H9 (cell line): ENCODE results near the gene CALN1. TPM values are rescaled to one million over a fixed set of nuclear protein-coding genes. Genes with fewer than 3 reads are reported as not detected.

Experiments used
- DNase-seq: peaks from one replicate; pipeline ENCODE4 v3.0.0-alpha.2; 2017
- H2AFZ ChIP-seq: one replicate; pipeline ENCODE4 v1.6.1; 2013; ENCODE audit warnings: mild to moderate bottlenecking, low read length, control low read depth, moderate library complexity
- H2AK5ac ChIP-seq: 2 replicates; pipeline ENCODE4 v1.6.1; 2013; ENCODE audit warnings: low read length, control low read depth, mixed read lengths; ENCODE audit not compliant: insufficient read length
- H2BK120ac ChIP-seq: one replicate; pipeline ENCODE4 v1.6.1; 2013; ENCODE audit warnings: low read depth, mild to moderate bottlenecking, low read length, control low read depth, inconsistent platforms; ENCODE audit not compliant: poor library complexity, severe bottlenecking
- H2BK12ac ChIP-seq: 2 replicates; pipeline ENCODE4 v1.6.1; 2013; ENCODE audit warnings: low read length, control low read depth, mixed read lengths, low read depth; ENCODE audit not compliant: insufficient read length
- H2BK15ac ChIP-seq: 2 replicates; pipeline ENCODE4 v1.6.1; 2013; ENCODE audit warnings: low read depth, low read length, control low read depth
- H2BK20ac ChIP-seq: one replicate; pipeline ENCODE4 v1.6.1; 2013; ENCODE audit warnings: low read depth, mild to moderate bottlenecking, low read length, control low read depth, inconsistent platforms; ENCODE audit not compliant: poor library complexity, severe bottlenecking
- H2BK5ac ChIP-seq: 2 replicates; pipeline ENCODE4 v1.6.1; 2013; ENCODE audit warnings: low read length, control low read depth, mixed read lengths; ENCODE audit not compliant: insufficient read length
- H3K14ac ChIP-seq: 2 replicates; pipeline ENCODE4 v1.6.1; 2013; ENCODE audit warnings: low read length, control low read depth; ENCODE audit not compliant: insufficient read depth
- H3K18ac ChIP-seq: 2 replicates; pipeline ENCODE4 v1.6.1; 2013; ENCODE audit warnings: low read depth, mild to moderate bottlenecking, mixed read lengths, low read length, control low read depth; ENCODE audit not compliant: insufficient read length
- H3K23ac ChIP-seq: 2 replicates; pipeline ENCODE4 v1.6.1; 2013; ENCODE audit warnings: low read length, control low read depth, mixed read lengths, low read depth; ENCODE audit not compliant: insufficient read length
- H3K23me2 ChIP-seq: 2 replicates; pipeline ENCODE4 v1.6.1; 2013; ENCODE audit warnings: low read depth, mild to moderate bottlenecking, mixed read lengths, low read length, control low read depth; ENCODE audit not compliant: insufficient read length, poor library complexity, severe bottlenecking
- H3K27ac ChIP-seq: 2 replicates; pipeline ENCODE4 v1.5.1; 2013; ENCODE audit warnings: low read length, control low read depth, mixed read lengths, low read depth; ENCODE audit not compliant: insufficient read length
- H3K27me3 ChIP-seq: 2 replicates; pipeline ENCODE4 v1.6.1; 2013; ENCODE audit warnings: low read length, control low read depth, inconsistent platforms; ENCODE audit not compliant: insufficient read depth
- H3K4ac ChIP-seq: 2 replicates; pipeline ENCODE4 v1.6.1; 2013; ENCODE audit warnings: low read depth, mild to moderate bottlenecking, control low read depth, inconsistent platforms, low read length, moderate library complexity
- H3K4me1 ChIP-seq: 2 replicates; pipeline ENCODE4 v1.6.1; 2013; ENCODE audit warnings: low read length, control low read depth, inconsistent platforms; ENCODE audit not compliant: insufficient read depth
- H3K4me2 ChIP-seq: 2 replicates; pipeline ENCODE4 v1.6.1; 2013; ENCODE audit warnings: low read length, control low read depth, mixed read lengths; ENCODE audit not compliant: insufficient read length, insufficient read depth
- H3K56ac ChIP-seq: 2 replicates; pipeline ENCODE4 v1.6.1; 2013; ENCODE audit warnings: low read depth, mild to moderate bottlenecking, mixed read lengths, low read length, control low read depth; ENCODE audit not compliant: insufficient read length
- H3K79me1 ChIP-seq: 2 replicates; pipeline ENCODE4 v1.6.1; 2013; ENCODE audit warnings: low read depth, mild to moderate bottlenecking, moderate library complexity, low read length, control low read depth, inconsistent platforms; ENCODE audit not compliant: insufficient read depth, poor library complexity, severe bottlenecking
- H3K79me2 ChIP-seq: 2 replicates; pipeline ENCODE4 v1.6.1; 2013; ENCODE audit warnings: low read length, control low read depth, inconsistent platforms; ENCODE audit not compliant: insufficient read depth
- H3K9ac ChIP-seq: 2 replicates; pipeline ENCODE4 v1.6.1; 2013; ENCODE audit warnings: low read length, control low read depth, mixed read lengths; ENCODE audit not compliant: insufficient read length; ENCODE audit errors: extremely low read depth
- H3K9me3 ChIP-seq: one replicate; pipeline ENCODE4 v1.6.1; 2013; ENCODE audit warnings: low read depth, low read length, inconsistent platforms; ENCODE audit not compliant: control insufficient read depth
- H3T11ph ChIP-seq: one replicate; pipeline ENCODE4 v1.6.1; 2013; ENCODE audit warnings: mild to moderate bottlenecking, low read length, control low read depth, inconsistent platforms
- H4K20me1 ChIP-seq: one replicate; pipeline ENCODE4 v1.6.1; 2013; ENCODE audit not compliant: control insufficient read depth, insufficient read length, insufficient read depth
- H4K5ac ChIP-seq: 2 replicates; pipeline ENCODE4 v1.6.1; 2013; ENCODE audit warnings: low read depth, mild to moderate bottlenecking, mixed read lengths, low read length, control low read depth; ENCODE audit not compliant: insufficient read length
- H4K8ac ChIP-seq: replicated peaks from 2 replicates; pipeline ENCODE4 v1.6.1; 2013; ENCODE audit warnings: low read length, control low read depth, mixed read lengths, low read depth; ENCODE audit not compliant: insufficient read length
- H4K91ac ChIP-seq: 2 replicates; pipeline ENCODE4 v1.6.1; 2013; ENCODE audit warnings: low read depth, mild to moderate bottlenecking, moderate library complexity, mixed read lengths, low read length, control low read depth; ENCODE audit not compliant: insufficient read length
- H3K27ac Mint-ChIP-seq, 3 experiments: 2 replicates in 2 of 3; 3 replicates in 1 of 3; pipeline ENCODE4 v1.8.0; 2020 to 2021; ENCODE audit warnings: mixed read lengths in 3 of 3, mild to moderate bottlenecking in 1 of 3, moderate library complexity in 1 of 3
- H3K27me3 Mint-ChIP-seq: 2 replicates; pipeline ENCODE4 v1.8.0; 2021; ENCODE audit warnings: low read depth, mild to moderate bottlenecking, moderate library complexity, mixed read lengths
- H3K36me3 Mint-ChIP-seq, 3 experiments: 2 replicates in 2 of 3; 3 replicates in 1 of 3; pipeline ENCODE4 v1.8.0; 2020 to 2021; ENCODE audit warnings: low read depth in 3 of 3, mixed read lengths in 3 of 3; ENCODE audit not compliant: insufficient read depth in 1 of 3
- H3K4me1 Mint-ChIP-seq, 2 experiments: 2 replicates each; pipeline ENCODE4 v1.8.0; 2020; ENCODE audit warnings: mixed read lengths in 2 of 2
- H3K4me3 Mint-ChIP-seq, 2 experiments: 2 replicates in 1 of 2; 3 replicates in 1 of 2; pipeline ENCODE4 v1.8.0; 2020 to 2021; ENCODE audit warnings: mild to moderate bottlenecking in 2 of 2, mixed read lengths in 2 of 2, moderate library complexity in 1 of 2
- H3K9me3 Mint-ChIP-seq, 2 experiments: 2 replicates in 1 of 2; 3 replicates in 1 of 2; pipeline ENCODE4 v1.8.0; 2020; ENCODE audit warnings: mild to moderate bottlenecking in 2 of 2, mixed read lengths in 2 of 2, moderate library complexity in 1 of 2
- CTCF ChIP-seq: fragments of 200-600 bp; sonication (generic); conservative IDR thresholded peaks from 3 replicates; pipeline ENCODE4 v1.8.0; 2021; ENCODE audit warnings: antibody characterized with exemption, mild to moderate bottlenecking
- WGBS: extraction: QIAGEN DNeasy Blood & Tissue Kit; methylation state at CpG from one replicate; pipeline ENCODE4 v1.1.7; 2013; ENCODE audit warnings: missing lambda C conversion rate, low lambda C conversion rate, mixed read lengths; ENCODE audit not compliant: insufficient read length; ENCODE audit errors: extremely low coverage; 5-methylcytosine and 5-hydroxymethylcytosine counted together
- total RNA-seq: library from RNA; stranded (reverse); gene quantifications from 2 replicates; pipeline ENCODE4 v1.2.1, GENCODE V29; 2021

Gene CALN1
- total RNA-seq, 1 experiment from 2014 or later = 2.8 TPM

- H3K79me2 ChIP-seq = no peaks in the 10 kb centered on the region
- no peak overlapping the region for H2BK120ac ChIP-seq
- no peak for DNase-seq
- Mint-ChIP-seq H3K4me3 (no peak overlapping the region), H3K27ac (peak overlapping the region in 2 of 3 experiments; percentile 4 to 56; a peak in 2 of 7 replicates), H3K27me3 (peaks cover 6% of the 10 kb centered on the region), H3K9me3 (no peaks in the 10 kb centered on the region), H3K36me3 (no peaks in the 10 kb centered on the region), H3K4me1 (peaks cover 4 to 6% of the 10 kb centered on the region in 2 experiments)
- H3K9ac ChIP-seq = no peak overlapping the region
- no peak overlapping the region for H3K27ac ChIP-seq
- no CpG with 5 or more reads among the region's 7 CpGs for WGBS
- no peak overlapping the region for H2BK15ac ChIP-seq
- H4K20me1 ChIP-seq = no peaks in the 10 kb centered on the region
- no peak overlapping the region for H3T11ph ChIP-seq
- no peak overlapping the region for H3K23ac ChIP-seq
- no peak overlapping the region for H4K91ac ChIP-seq
- H3K56ac ChIP-seq = no peak overlapping the region
- H2AFZ ChIP-seq = no peak overlapping the region
- H3K4me1 ChIP-seq = no peaks in the 10 kb centered on the region
- no peak overlapping the region for H3K4ac ChIP-seq
- no peak overlapping the region for H2BK12ac ChIP-seq
- no peaks in the 10 kb centered on the region for H3K79me1 ChIP-seq
- H2BK5ac ChIP-seq = no peak overlapping the region
- no peak overlapping the region for H2AK5ac ChIP-seq
- no peak overlapping the region for H4K8ac ChIP-seq
- H2BK20ac ChIP-seq = no peak overlapping the region
- TF ChIP-seq CTCF = no peak
- H3K4me2 ChIP-seq = no peak overlapping the region
- H4K5ac ChIP-seq = no peak overlapping the region
- no peaks in the 10 kb centered on the region for H3K23me2 ChIP-seq
- no peak overlapping the region for H3K18ac ChIP-seq
- no peaks in the 10 kb centered on the region for H3K9me3 ChIP-seq
- H3K27me3 ChIP-seq = no peaks in the 10 kb centered on the region
- no peak overlapping the region for H3K14ac ChIP-seq
Measured at GRCh38 chr7:72213081-72213480, 199.1 kb downstream of the CALN1 start.
